Osteoblast (primary cell): ENCODE measurements around the gene CUX1. TPM values are rescaled to one million over a fixed set of nuclear protein-coding genes. Genes with fewer than 3 reads are reported as not detected.

Source experiments
- DNase-seq: peaks from one replicate; pipeline ENCODE4 v3.0.0; 2011; ENCODE audit warnings: low spot score, mixed read lengths; ENCODE audit not compliant: insufficient read length; ENCODE audit errors: missing footprints
- H2AFZ ChIP-seq: 2 replicates; pipeline ENCODE4 v1.6.0; 2011; ENCODE audit warnings: mild to moderate bottlenecking, low read length
- H3K27ac ChIP-seq: 2 replicates; pipeline ENCODE4 v1.5.1; 2011; ENCODE audit warnings: mild to moderate bottlenecking, low read depth, low read length, moderate library complexity
- H3K27me3 ChIP-seq: 2 replicates; pipeline ENCODE4 v1.6.0; 2012; ENCODE audit warnings: mild to moderate bottlenecking, control low read depth, inconsistent platforms, low read length, moderate library complexity; ENCODE audit not compliant: insufficient read depth
- H3K36me3 ChIP-seq: 2 replicates; pipeline ENCODE4 v1.5.1; 2011; ENCODE audit warnings: mild to moderate bottlenecking, low read length, control low read depth, moderate library complexity; ENCODE audit not compliant: insufficient read depth
- H3K4me1 ChIP-seq: 2 replicates; pipeline ENCODE4 v1.5.1; 2011; ENCODE audit warnings: mild to moderate bottlenecking, low read length, control low read depth, moderate library complexity; ENCODE audit not compliant: insufficient read depth
- H3K4me2 ChIP-seq: 2 replicates; pipeline ENCODE4 v1.6.0; 2011; ENCODE audit warnings: mild to moderate bottlenecking, low read length; ENCODE audit not compliant: insufficient read depth
- H3K4me3 ChIP-seq: fragments of 200-600 bp; sonication (generic); 3 replicates; pipeline ENCODE4 v1.5.1; 2012; ENCODE audit warnings: mild to moderate bottlenecking, low read length, inconsistent platforms; ENCODE audit not compliant: insufficient read depth
- H3K79me2 ChIP-seq: 2 replicates; pipeline ENCODE4 v1.6.0; 2012; ENCODE audit warnings: mild to moderate bottlenecking, low read length, control low read depth, inconsistent platforms; ENCODE audit not compliant: insufficient read depth
- H3K9me3 ChIP-seq: 2 replicates; pipeline ENCODE4 v1.5.1; 2011; ENCODE audit warnings: low read depth, low read length, control low read depth
- H4K20me1 ChIP-seq: 2 replicates; pipeline ENCODE4 v1.6.0; 2012; ENCODE audit warnings: mild to moderate bottlenecking, low read length, control low read depth; ENCODE audit not compliant: insufficient read depth
- CTCF ChIP-seq: IDR thresholded peaks from 2 replicates; pipeline ENCODE4 v1.5.1; 2011; ENCODE audit warnings: mild to moderate bottlenecking, low read depth, low read length, moderate library complexity; ENCODE audit errors: extremely low read depth
- total RNA-seq: library from RNA; depleted of rRNA; stranded (reverse); fragments of >200 nt; gene quantifications from 2 replicates; pipeline ENCODE4 v1.2.3, GENCODE V29; 2012

Gene CUX1
- total RNA-seq, 1 donor = 41.6 TPM

GRCh38 chr7:102019461-102019860 is 202.0 kb downstream of the CUX1 start:
- H3K36me3 ChIP-seq = no peaks in the 10 kb centered on the region
- H3K4me3 ChIP-seq = no peak overlapping the region
- H3K27me3 ChIP-seq = no peaks in the 10 kb centered on the region
- no peak overlapping the region for H3K27ac ChIP-seq
- peaks cover 15% of the 10 kb centered on the region for H4K20me1 ChIP-seq
- H3K4me2 ChIP-seq = no peak overlapping the region
- no peaks in the 10 kb centered on the region for H3K9me3 ChIP-seq
- H2AFZ ChIP-seq = no peak overlapping the region
- no peaks in the 10 kb centered on the region for H3K4me1 ChIP-seq
- no peak for TF ChIP-seq CTCF
- no peaks in the 10 kb centered on the region for H3K79me2 ChIP-seq
- DNase-seq = peak; percentile 29

- DNase-seq = no peak
Measured at GRCh38 chr7:102021841-102022618, 204.6 kb downstream of the CUX1 start.

GRCh38 chr7:102024005-102024768 is 206.8 kb downstream of the CUX1 start:
- H3K4me1 ChIP-seq = no peaks in the 10 kb centered on the region
- H3K27ac ChIP-seq = no peak overlapping the region
- no peaks in the 10 kb centered on the region for H3K9me3 ChIP-seq
- TF ChIP-seq CTCF = no peak
- peak; percentile 56 for DNase-seq
- no peaks in the 10 kb centered on the region for H3K27me3 ChIP-seq
- no peaks in the 10 kb centered on the region for H3K79me2 ChIP-seq
- H3K36me3 ChIP-seq = peaks cover 2% of the 10 kb centered on the region
- no peak overlapping the region for H3K4me3 ChIP-seq
- peaks cover 17% of the 10 kb centered on the region for H4K20me1 ChIP-seq
- H2AFZ ChIP-seq = no peak overlapping the region
- H3K4me2 ChIP-seq = no peak overlapping the region

More at GRCh38 chr7:102021841-102022618, 204.6 kb downstream of the CUX1 start:
- no peak for TF ChIP-seq CTCF
- Histone ChIP-seq H3K4me1 (no peaks in the 10 kb centered on the region), H3K9me3 (no peaks in the 10 kb centered on the region), H3K27ac (no peak overlapping the region), H2AFZ (no peak overlapping the region), H3K27me3 (no peaks in the 10 kb centered on the region), H3K4me3 (no peak overlapping the region), H3K79me2 (no peaks in the 10 kb centered on the region), H4K20me1 (peaks cover 17% of the 10 kb centered on the region), H3K4me2 (no peak overlapping the region), H3K36me3 (no peaks in the 10 kb centered on the region)
